Activated naive CD4-positive, alpha-beta T cell treated with anti-CD3 and anti-CD28 coated beads, Interleukin-2, amount 50 U/mL, for 72 hours (primary cell): Measurements from ENCODE around the gene FN3K. TPM values are rescaled to one million over a fixed set of nuclear protein-coding genes. Genes with fewer than 3 reads are reported as not detected.
"Not testable (repeated sequence)": the region's sequence is repeated elsewhere in the genome, so short reads cannot be mapped to it uniquely, and the experiment has no call there.

Source experiments
- ATAC-seq, 2 donors: fragments of 150-1000 bp; cut with Tn5 transposase; 2 replicates each; pipeline ENCODE4 v1.10.0; 2021; ENCODE audit warnings: mild to moderate bottlenecking in 2 of 2, moderate library complexity in 2 of 2
- DNase-seq, 2 donors: peaks; one replicate each; pipeline ENCODE4 v3.0.0; 2021 to 2022; ENCODE audit warnings: low spot score in 2 of 2
- H3K27ac Mint-ChIP-seq, 2 donors: one replicate each; pipeline ENCODE4 v1.8.0; 2022; ENCODE audit warnings: mild to moderate bottlenecking in 2 of 2, mixed read lengths in 2 of 2
- H3K36me3 Mint-ChIP-seq, 2 donors: one replicate each; pipeline ENCODE4 v1.8.0; 2022; ENCODE audit warnings: mixed read lengths in 2 of 2
- H3K9me3 Mint-ChIP-seq, 2 donors: one replicate each; pipeline ENCODE4 v1.8.0; 2022; ENCODE audit warnings: mixed read lengths in 2 of 2
- total RNA-seq, 2 donors: library from RNA; stranded (reverse); gene quantifications; one replicate each; pipeline ENCODE4 v1.2.3, GENCODE V29; 2022

Gene FN3K
- total RNA-seq, 2 donors from 2014 or later, result 3.5 to 7.0 TPM

DNA sequence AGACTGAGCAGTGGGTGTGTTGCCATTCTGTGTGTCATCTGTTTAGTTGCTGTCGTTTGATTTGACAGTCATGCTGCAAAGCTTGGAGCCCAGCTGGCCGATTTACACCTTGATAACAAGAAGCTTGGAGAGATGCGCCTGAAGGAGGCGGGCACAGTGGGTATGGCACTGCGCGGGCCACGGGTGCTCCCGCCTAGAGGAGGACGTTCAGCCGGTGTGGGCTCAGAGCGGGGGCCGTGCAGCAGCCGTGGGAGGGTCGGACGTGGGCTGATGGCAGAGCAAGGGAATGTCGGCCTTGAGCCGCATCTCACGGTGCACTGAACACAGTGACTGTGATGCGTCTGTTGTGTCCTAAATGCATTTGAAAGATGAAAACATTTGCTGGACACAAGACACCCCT, 15.2 kb upstream of the FN3K start:
- H3K36me3 Mint-ChIP-seq, result peaks cover 19 to 30% of the 10 kb centered on the region in 2 donors

DNA sequence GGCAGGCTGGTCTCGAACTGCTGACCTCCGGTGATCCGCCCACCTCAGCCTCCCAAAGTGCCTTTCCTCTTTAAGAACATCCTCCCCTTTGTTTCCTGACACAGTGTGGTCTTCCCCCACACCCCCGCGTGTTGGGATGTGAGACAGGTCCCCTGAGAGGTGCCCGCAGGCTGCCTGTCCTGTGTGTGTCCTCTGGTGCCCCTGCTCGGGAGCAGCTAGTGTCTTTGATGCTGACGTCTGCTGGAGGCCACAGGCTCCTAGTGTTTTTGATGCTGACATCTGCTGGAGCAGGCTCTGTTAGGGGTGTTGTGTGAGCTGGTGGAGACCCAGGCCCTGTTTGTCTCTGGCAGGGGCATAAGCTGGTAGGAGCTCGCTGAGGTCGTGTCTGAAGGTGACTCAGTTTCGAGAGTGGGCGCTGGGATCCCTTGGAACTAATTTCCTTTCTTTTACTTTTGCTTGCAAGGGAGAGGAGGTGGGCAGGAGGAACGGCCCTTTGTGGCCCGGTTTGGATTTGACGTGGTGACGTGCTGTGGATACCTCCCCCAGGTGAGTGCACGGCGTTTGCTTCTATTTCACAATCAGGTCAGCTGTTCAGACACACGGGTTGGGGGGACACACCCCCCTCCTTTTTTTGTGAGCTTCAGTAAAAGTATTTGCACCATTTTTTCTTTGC, 12.9 kb upstream of the FN3K start:
- ATAC-seq (no peak), DNase-seq (no peak)
- Mint-ChIP-seq H3K9me3 (no peaks in the 10 kb centered on the region), H3K27ac (peak overlapping the region in 1 of 2 donors; percentile 57), H3K36me3 (peaks cover 13 to 20% of the 10 kb centered on the region in 2 donors)

More for the DNA sequence above, 15.2 kb upstream of the FN3K start:
- DNase-seq (no peak), ATAC-seq (no peak)
- Mint-ChIP-seq H3K9me3 (no peaks in the 10 kb centered on the region), H3K27ac (no peak overlapping the region)

DNA sequence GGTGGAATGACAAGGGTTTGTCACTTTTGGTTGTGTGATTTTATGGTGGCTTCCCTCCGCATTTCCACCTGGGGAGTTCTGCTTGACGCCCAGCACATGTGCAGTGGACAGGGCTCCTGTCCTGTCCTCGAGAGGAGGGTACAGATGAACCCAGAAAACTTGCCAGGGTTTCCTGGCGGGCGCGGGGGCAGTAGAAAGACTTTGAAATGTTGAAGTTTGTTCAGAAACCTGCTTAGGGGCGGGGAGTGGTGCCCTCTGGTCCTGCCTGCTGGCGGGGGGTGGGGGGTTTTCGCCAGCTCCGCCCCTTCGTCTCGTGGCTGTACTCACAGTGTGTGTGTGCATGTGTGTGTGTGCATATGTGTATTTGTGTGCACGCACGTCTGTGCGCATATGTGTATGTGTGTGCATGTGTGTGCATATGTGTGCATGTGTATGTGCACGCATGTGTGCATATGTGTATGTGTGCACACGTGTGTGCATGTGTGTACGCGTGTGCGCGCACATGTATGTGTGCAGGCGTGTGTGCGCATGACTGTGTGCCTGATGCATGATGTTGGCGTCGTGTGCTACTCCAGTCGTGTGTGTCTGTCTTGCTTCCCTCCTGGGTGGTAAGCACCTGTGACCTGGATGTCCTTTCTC, 12.1 kb upstream of the FN3K start:
- ATAC-seq (no peak), DNase-seq (no peak)
- H3K9me3 Mint-ChIP-seq, result no peaks in the 10 kb centered on the region
- peaks cover 13% of the 10 kb centered on the region in 2 donors for H3K36me3 Mint-ChIP-seq
- no peak overlapping the region for H3K27ac Mint-ChIP-seq

DNA sequence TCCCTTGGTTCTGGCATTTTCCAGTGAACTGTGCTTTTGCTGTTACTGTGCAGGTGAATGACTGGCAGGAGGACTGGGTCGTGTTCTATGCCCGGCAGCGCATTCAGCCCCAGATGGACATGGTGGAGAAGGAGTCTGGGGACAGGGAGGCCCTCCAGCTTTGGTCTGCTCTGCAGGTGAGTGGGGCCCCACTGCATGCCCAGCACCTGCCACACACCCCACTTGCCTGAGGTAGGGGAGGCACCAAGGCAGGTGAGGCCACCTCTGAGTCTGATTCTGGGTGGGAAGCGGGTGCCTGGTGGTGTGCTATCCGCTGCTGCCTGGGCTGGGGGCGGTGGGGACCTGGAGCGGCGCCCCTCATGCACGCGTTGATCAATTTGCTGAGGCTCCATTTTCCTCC, 9.0 kb upstream of the FN3K start:
- H3K36me3 Mint-ChIP-seq, result peaks cover 13% of the 10 kb centered on the region in 2 donors
- H3K9me3 Mint-ChIP-seq, result no peaks in the 10 kb centered on the region
- no peak overlapping the region for H3K27ac Mint-ChIP-seq
- DNase-seq, result no peak
- no peak for ATAC-seq

DNA sequence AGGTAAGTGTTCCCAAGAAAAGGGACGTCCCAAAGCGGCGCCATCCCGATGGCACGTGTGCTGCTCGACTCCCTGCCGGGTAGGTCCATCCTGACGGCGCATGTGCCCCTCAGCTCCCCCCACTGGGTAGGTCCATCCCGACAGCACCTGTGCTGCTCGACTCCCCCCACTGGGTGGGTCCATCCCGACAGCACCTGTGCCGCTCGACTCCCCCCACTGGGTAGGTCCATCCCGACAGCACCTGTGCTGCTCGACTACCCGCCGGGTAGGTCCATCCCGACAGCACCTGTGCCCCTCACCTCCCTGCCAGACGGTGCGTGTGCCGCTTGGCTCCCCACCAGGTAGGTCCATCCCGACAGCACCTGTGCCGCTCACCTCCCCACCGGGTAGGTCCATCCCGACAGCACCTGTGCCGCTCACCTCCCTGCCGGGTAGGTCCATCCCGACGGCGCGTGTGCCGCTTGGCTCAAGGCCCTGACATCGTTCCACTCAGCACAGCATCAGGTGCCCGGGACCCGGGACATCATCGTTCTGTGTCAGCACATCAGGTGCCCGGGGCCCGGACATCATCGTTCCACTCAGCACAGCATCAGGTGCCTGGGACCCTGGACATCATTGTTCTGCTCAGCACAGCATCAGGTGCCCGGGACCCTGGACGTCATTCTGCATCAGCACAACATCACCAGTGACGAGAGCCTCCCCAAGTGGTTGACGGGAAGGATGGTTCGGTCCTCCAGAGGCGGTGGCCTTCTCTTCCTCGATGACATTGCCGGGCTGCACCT, 5.7 kb upstream of the FN3K start:
- Mint-ChIP-seq H3K9me3 (peaks cover 0 to 5% of the 10 kb centered on the region in 2 donors), H3K27ac (no peak overlapping the region), H3K36me3 (peaks cover 18 to 24% of the 10 kb centered on the region in 2 donors)
- ATAC-seq, result peak in 1 of 2 donors; percentile 28
- DNase-seq, result no peak

DNA sequence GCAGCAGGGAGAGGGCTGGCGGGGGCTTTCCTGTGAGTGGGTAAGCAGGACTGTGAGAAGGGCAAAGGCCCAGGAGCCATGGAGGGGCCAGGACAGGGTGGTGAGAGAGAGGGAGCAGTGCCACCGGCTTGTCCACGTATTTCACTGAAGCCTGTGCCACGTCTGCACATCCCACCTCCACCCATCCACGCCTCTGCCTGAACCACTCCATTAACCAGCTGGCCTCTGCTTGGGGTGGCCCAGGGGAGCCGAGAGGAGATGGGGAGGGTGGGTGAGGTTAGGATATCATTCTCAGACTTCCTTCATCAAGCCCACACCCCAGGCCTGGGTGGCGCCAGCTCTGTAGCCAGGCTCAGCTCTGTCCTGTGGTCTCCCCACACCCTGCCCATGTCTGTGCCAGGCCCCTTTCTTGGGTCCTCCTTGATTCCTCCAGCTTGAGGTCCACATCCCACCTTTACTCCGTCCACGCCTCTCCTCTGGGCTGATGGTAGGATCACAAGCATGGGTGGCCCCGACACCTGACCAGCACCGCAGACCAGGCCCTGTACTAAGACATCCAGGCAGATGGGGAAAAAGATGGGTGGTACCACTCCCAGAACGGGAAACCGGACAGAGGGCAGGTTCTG, 3.2 kb upstream of the FN3K start:
- Mint-ChIP-seq H3K27ac (no peak overlapping the region), H3K9me3 (peaks cover 0 to 5% of the 10 kb centered on the region in 2 donors), H3K36me3 (peaks cover 18 to 24% of the 10 kb centered on the region in 2 donors)
- DNase-seq (no peak), ATAC-seq (no peak)

DNA sequence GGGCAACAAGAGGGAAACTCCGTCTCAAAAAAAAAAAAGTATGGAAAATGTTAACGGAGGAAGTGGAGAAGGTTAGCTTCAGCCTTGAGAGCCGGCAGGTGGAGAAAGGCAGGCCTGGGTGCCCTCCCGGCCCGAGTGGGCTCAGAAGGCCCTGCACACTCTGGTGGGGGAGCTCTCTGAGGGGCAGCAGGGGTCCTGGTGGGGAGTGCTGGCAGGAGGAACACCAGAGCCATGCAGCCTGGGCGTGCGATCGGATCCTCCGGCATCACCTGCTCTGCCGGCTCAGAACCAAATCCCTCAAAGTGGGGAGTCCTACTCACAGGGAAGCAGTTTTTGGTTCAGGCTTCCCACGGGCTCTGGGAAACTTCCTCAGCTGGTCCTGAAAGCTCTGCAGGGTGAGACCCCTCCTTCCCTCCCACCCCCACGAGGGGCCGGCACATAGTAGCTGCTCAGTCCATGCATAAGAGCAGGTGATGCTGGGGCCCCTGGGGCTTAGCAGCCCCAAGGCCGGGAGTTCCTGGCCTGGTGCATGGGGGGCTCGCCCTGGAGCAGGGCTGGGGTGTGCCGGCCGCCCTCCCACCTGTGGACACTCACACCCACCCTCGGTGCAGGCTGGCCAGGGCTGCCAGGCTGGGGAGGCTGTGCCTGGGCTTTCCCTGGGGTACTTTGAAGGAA, 1.2 kb downstream of the FN3K start:
- H3K36me3 Mint-ChIP-seq, result peaks cover 36 to 44% of the 10 kb centered on the region in 2 donors
- peaks cover 20 to 22% of the 10 kb centered on the region in 2 donors for H3K9me3 Mint-ChIP-seq
- ATAC-seq, result no peak
- DNase-seq, result no peak
- no peak overlapping the region for H3K27ac Mint-ChIP-seq

DNA sequence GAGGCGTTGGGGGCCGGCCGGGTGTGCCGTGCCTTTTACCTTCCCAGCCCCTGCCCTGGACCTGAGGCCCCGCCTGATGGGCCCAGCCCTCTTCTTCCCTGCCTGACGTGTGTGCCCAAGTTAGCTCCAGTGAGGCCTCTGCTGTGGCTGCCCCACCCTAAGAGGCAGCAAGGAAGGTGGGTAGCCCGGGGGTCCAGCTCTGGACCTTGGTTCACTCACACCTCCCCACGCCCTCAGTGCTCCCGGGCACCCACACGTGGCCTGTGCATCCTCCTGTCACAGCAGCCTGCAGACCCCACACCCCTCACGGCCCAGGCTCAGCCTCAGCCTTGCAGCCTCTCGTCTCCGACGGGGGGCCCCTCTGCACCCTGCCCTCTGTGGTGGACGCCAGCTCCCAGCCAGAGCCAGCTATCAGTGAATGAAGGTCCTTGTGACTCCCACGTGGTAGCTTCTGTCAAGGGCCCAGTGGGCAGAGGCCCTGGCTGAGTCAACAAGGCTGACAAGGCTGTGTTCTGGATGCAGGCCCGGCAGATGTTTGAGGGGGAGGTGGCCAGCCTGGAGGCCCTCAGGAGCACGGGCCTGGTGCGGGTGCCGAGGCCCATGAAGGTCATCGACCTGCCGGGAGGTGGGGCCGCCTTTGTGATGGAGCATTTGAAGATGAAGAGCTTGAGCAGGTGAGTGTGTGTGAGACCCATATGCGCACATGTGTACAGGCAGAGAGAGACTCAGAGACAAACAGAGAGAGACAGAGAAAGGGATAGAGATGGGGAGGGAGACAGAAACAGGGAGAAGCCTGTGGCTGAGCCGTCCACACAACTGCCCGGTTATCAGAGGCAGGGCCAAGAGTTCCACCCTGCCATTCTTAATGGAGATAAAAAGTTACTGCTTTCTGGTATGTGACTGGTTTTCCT, 2.8 kb downstream of the FN3K start:
- Mint-ChIP-seq H3K36me3 (peaks cover 36 to 45% of the 10 kb centered on the region in 2 donors), H3K27ac (no peak overlapping the region), H3K9me3 (peaks cover 19 to 24% of the 10 kb centered on the region in 2 donors)
- ATAC-seq, result no peak
- no peak for DNase-seq

DNA sequence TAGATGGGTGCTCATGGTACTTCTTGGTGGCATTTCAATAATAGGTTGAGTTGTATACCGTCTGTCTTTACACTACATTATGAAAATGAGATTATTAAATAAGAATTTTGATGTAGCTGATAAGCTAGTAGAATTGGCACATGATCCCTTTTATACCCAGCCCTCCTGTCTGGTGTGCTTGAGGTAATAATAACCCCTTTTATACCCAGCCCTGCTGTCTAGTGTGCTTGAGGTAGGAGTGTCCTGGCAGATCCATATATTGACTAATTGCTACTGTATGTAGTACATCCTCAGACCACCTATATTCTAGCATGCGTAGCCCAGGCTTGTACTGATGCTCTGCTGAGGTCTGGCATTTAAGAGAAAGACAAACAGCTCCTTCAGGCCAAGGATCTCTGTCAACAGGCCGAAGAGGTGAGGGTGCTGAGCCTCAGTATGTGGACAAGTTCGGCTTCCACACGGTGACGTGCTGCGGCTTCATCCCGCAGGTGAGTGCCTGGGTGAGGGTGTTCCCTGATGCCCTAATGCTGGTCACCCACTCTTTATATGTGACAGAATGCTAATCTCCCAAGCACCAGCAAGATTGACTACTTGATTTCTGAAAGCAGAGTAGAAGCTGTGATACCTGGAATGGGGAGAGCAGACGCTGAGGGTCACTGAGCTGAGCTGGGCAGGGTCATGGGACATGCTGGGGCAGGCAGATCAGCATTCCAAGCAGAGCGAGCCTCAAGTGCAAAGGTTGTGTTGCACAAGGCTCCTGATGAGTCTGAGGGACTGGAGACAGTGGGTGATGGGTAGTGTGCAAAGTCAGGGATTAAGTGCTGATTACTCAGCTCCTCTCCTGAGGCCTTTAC, 5.7 kb downstream of the FN3K start:
- Mint-ChIP-seq H3K27ac (no peak overlapping the region), H3K36me3 (peaks cover 26 to 31% of the 10 kb centered on the region in 2 donors), H3K9me3 (peaks cover 16 to 26% of the 10 kb centered on the region in 2 donors)
- ATAC-seq (no peak), DNase-seq (no peak)

DNA sequence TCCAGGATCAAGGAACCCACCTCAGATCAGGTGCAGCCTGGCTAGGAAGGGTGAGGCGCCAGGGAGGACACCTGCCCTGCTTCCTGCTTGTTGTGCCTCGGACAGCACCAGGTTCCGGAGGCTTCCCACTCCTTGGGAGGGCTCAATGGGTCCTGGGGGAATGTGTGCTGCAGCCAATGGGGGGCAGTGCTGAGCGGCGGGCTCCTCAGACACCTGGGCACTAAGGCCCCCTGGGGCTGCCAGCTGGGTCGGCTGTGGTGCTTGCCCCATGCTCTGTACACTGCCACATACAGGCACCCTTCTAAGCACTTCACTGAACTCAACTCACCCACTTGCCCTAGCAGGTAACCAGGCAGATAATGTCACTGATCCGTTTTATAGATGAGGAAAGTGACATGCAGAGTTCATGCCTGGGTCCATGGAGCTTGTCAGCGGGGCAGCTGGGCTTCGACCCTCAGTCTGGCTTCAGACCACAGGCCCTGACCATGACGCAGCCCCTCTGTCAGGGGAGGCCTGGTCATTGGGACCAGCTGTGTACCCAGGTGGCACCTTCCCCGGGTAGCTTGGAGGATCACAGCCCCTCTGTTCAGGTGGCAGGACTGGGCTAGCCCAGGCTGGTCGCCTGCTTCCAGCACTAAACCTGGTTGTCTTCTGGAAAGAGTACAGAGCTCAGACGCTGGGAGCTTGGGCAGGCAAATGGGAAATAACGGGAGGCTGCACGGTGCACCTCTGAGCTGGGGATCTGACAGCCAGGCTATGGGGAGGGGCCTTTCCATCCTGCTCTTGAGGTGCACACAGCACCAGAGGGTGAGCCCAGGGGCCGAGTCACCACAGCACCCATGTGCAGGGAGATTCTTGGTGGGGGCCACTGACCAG, 8.2 kb downstream of the FN3K start:
- no peak overlapping the region for H3K27ac Mint-ChIP-seq
- no peak for ATAC-seq
- H3K9me3 Mint-ChIP-seq, result peaks cover 16 to 30% of the 10 kb centered on the region in 2 donors
- peaks cover 26 to 31% of the 10 kb centered on the region in 2 donors for H3K36me3 Mint-ChIP-seq
- DNase-seq, result no peak

DNA sequence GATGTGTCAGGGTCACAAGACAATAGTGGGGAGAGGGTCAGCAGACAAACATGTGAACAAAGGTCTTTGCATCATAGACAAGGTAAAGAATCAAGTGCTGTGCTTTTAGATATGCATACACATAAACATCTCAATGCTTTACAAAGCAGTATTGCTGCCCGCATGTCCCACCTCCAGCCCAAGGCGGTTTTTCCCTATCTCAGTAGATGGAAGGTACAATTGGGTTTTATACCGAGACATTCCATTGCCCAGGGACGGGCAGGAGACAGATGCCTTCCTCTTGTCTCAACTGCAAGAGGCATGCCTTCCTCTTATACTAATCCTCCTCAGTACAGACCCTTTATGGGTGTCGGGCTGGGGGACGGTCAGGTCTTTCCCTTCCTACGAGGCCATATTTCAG, 9.3 kb downstream of the FN3K start:
- not testable (repeated sequence) for ATAC-seq, DNase-seq, H3K27ac Mint-ChIP-seq
- H3K9me3 Mint-ChIP-seq, result peaks cover 16 to 29% of the 10 kb centered on the region in 2 donors
- peaks cover 26 to 30% of the 10 kb centered on the region in 2 donors for H3K36me3 Mint-ChIP-seq

DNA sequence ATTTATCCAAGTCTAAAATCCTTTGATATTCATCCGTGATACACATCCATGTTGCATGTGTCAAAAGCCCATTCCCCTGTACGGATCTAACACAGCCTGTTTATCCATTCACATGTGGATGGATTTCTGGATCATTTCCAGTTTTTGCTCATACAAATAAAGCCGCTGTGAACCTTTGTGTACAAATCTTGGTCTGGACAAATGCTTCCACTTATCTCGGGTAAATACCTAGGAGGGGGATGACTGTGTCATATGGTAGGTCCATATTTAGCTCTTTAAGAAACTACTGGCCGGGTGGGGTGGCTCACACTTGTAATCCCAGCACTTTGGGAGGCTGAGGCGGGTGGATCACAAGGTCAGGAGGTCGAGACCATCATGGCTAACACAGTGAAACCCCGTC, 10.1 kb downstream of the FN3K start:
- Mint-ChIP-seq H3K9me3 (peaks cover 9 to 21% of the 10 kb centered on the region in 2 donors), H3K27ac (peak overlapping the region in 1 of 2 donors; percentile 33), H3K36me3 (peaks cover 19 to 22% of the 10 kb centered on the region in 2 donors)
- DNase-seq (no peak), ATAC-seq (no peak)

DNA sequence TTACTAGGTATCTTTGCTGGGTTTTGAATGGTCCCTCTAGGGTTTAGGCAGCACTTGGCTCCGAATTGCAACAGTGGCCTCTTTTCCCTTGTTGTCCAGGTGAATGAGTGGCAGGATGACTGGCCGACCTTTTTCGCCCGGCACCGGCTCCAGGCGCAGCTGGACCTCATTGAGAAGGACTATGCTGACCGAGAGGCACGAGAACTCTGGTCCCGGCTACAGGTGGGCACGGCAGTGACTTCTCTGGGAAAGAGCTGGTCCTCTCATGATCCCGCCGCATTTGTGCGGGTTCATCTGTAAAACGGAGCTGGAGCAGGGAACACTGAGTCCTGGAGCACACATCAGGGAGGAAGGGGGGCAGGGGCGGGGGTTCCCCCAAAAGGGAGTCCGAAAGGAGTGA, 13.3 kb downstream of the FN3K start:
- Mint-ChIP-seq H3K36me3 (peaks cover 0 to 5% of the 10 kb centered on the region in 2 donors), H3K27ac (no peak overlapping the region), H3K9me3 (peaks cover 0 to 6% of the 10 kb centered on the region in 2 donors)
- DNase-seq (no peak), ATAC-seq (no peak)
